ENCODE measurements around the gene MAJIN. TPM values are rescaled to one million over a fixed set of nuclear protein-coding genes. Genes with fewer than 3 reads are reported as not detected.

Gene MAJIN
- total RNA-seq, 2 experiments from 2014 or later = not detected

GRCh38 chr11:64923151-64923661 is 48.7 kb downstream of the MAJIN start:
- Histone ChIP-seq H3K9me2 (ENCODE audit: insufficient read depth, low read length) (no peaks in the 10 kb centered on the region), H3K4me2 (ENCODE audit: low read length) (peak overlapping the region; percentile 84), H3K79me2 (ENCODE audit: insufficient read depth, low read depth, low read length) (no peaks in the 10 kb centered on the region; the same call in 1 of the 2 replicates), H2AFZ (ENCODE audit: low read length) (peak overlapping the region; percentile 87; the same call in 1 of the 2 replicates), H3K4me3 (ENCODE audit: low read depth, low read length, poor library complexity, severe bottlenecking) (no peak overlapping the region), H4K20me1 (ENCODE audit: insufficient read depth, low read length) (no peaks in the 10 kb centered on the region), H3K27ac (ENCODE audit: low read depth, low read length, poor library complexity, severe bottlenecking) (no peak overlapping the region), H3K9me3 (ENCODE audit: low read length) (no peaks in the 10 kb centered on the region), H3K36me3 (ENCODE audit: insufficient read depth, low read length) (no peaks in the 10 kb centered on the region), H3K4me1 (ENCODE audit: insufficient read depth, low read length, poor library complexity, severe bottlenecking) (peaks cover 34% of the 10 kb centered on the region)
- ChIA-PET POLR2A (interaction anchor here (0.6 to 1.3 kb wide), 3 partner anchors 23 to 213 kb away, joined by 3 to 5 read pairs (median 3); no protein-coding TSS in a partner anchor), CTCF (ENCODE audit: unreplicated experiment) (no interaction called here)
- no TSS peak for BruUV-seq (replicated peaks)
- intact Hi-C loops (cut with micrococcal nuclease; ENCODE audit: unreplicated experiment) = no loop called here
- DNase-seq (ENCODE audit: low spot score) = no peak
- TF ChIP-seq EZH2phosphoT487 (IDR thresholded peaks at IDR 0.05; ENCODE audit: borderline replicate concordance, low read depth, low read length) (no peak), CTCF (conservative IDR thresholded peaks at IDR 0.05; ENCODE audit: low read length) (no peak)

- ChIA-PET CTCF (ENCODE audit: unreplicated experiment) (no interaction called here), POLR2A (interaction anchor here (0.7 kb wide), 1 partner anchor 854 kb away, joined by 3 read pairs; no protein-coding TSS in a partner anchor)
- Histone ChIP-seq H3K9me2 (ENCODE audit: insufficient read depth, low read length) (no peaks in the 10 kb centered on the region), H3K9me3 (ENCODE audit: low read length) (no peaks in the 10 kb centered on the region), H2AFZ (ENCODE audit: low read length) (no peak overlapping the region), H3K36me3 (ENCODE audit: insufficient read depth, low read length) (no peaks in the 10 kb centered on the region), H3K27ac (ENCODE audit: low read depth, low read length, poor library complexity, severe bottlenecking) (no peak overlapping the region), H3K79me2 (ENCODE audit: insufficient read depth, low read depth, low read length) (peaks cover 4% of the 10 kb centered on the region; the same call in 1 of the 2 replicates), H4K20me1 (ENCODE audit: insufficient read depth, low read length) (no peaks in the 10 kb centered on the region), H3K4me2 (ENCODE audit: low read length) (no peak overlapping the region), H3K4me1 (ENCODE audit: insufficient read depth, low read length, poor library complexity, severe bottlenecking) (peaks cover 39% of the 10 kb centered on the region), H3K4me3 (ENCODE audit: low read depth, low read length, poor library complexity, severe bottlenecking) (no peak overlapping the region)
- intact Hi-C loops (cut with micrococcal nuclease; ENCODE audit: unreplicated experiment) = no loop called here
- DNase-seq (ENCODE audit: low spot score) = no peak
- no TSS peak for BruUV-seq (replicated peaks)
- TF ChIP-seq CTCF (conservative IDR thresholded peaks at IDR 0.05; ENCODE audit: low read length) = no peak
- TF ChIP-seq EZH2phosphoT487 (IDR thresholded peaks at IDR 0.05; ENCODE audit: borderline replicate concordance, low read depth, low read length) = no peak
These were observed 50.5 kb downstream of the MAJIN start for GRCh38 chr11:64921384-64921783.

- ChIA-PET CTCF (ENCODE audit: unreplicated experiment) (no interaction called here), POLR2A (no interaction called here)
- peaks cover 10% of the 10 kb centered on the region; the same call in 1 of the 2 replicates for H3K79me2 ChIP-seq (ENCODE audit: insufficient read depth, low read depth, low read length)
- H3K4me2 ChIP-seq (ENCODE audit: low read length) = no peak overlapping the region
- H3K9me3 ChIP-seq (ENCODE audit: low read length) = no peaks in the 10 kb centered on the region
- BruUV-seq (replicated peaks) = no TSS peak
- no peak overlapping the region for H3K27ac ChIP-seq (ENCODE audit: low read depth, low read length, poor library complexity, severe bottlenecking)
- no peaks in the 10 kb centered on the region for H3K36me3 ChIP-seq (ENCODE audit: insufficient read depth, low read length)
- no peak overlapping the region for H2AFZ ChIP-seq (ENCODE audit: low read length)
- no peak for TF ChIP-seq CTCF (conservative IDR thresholded peaks at IDR 0.05; ENCODE audit: low read length)
- no peak for TF ChIP-seq EZH2phosphoT487 (IDR thresholded peaks at IDR 0.05; ENCODE audit: borderline replicate concordance, low read depth, low read length)
- intact Hi-C loops (cut with micrococcal nuclease; ENCODE audit: unreplicated experiment) = no loop called here
- no peaks in the 10 kb centered on the region for H3K9me2 ChIP-seq (ENCODE audit: insufficient read depth, low read length)
- no peak for DNase-seq (ENCODE audit: low spot score)
- H3K4me3 ChIP-seq (ENCODE audit: low read depth, low read length, poor library complexity, severe bottlenecking) = no peak overlapping the region
- H3K4me1 ChIP-seq (ENCODE audit: insufficient read depth, low read length, poor library complexity, severe bottlenecking) = peaks cover 44% of the 10 kb centered on the region
- no peaks in the 10 kb centered on the region for H4K20me1 ChIP-seq (ENCODE audit: insufficient read depth, low read length)
These were observed 51.8 kb downstream of the MAJIN start for GRCh38 chr11:64920124-64920523.
